Colonic mucosa (tissue), 4 donors: Measurements from ENCODE around the gene NANOGP8. TPM values are rescaled to one million over a fixed set of nuclear protein-coding genes. Genes with fewer than 3 reads are reported as not detected.

Experiments
- DNase-seq: peaks from one replicate; pipeline ENCODE4 v3.0.0-alpha.2; 2020
- H3K27ac ChIP-seq: fragments of 200-600 bp; one replicate; pipeline ENCODE4 v1.8.0; 2021
- H3K27me3 ChIP-seq: fragments of 200-600 bp; one replicate; pipeline ENCODE4 v1.8.0; 2021
- H3K36me3 ChIP-seq: fragments of 200-600 bp; one replicate; pipeline ENCODE4 v1.8.0; 2021
- H3K4me1 ChIP-seq: fragments of 200-600 bp; one replicate; pipeline ENCODE4 v1.8.0; 2021; ENCODE audit warnings: mild to moderate bottlenecking
- H3K4me3 ChIP-seq: fragments of 200-600 bp; one replicate; pipeline ENCODE4 v1.8.0; 2021
- H3K9ac ChIP-seq, 2 donors: one replicate each; pipeline ENCODE4 v1.7.0; 2013; ENCODE audit warnings: control low read depth in 2 of 2, low read depth in 2 of 2, low read length in 2 of 2
- H3K9me3 ChIP-seq: fragments of 200-600 bp; one replicate; pipeline ENCODE4 v1.8.0; 2021
- CTCF ChIP-seq: fragments of 200-600 bp; IDR thresholded peaks from one replicate; pipeline ENCODE4 v1.8.0; 2022; ENCODE audit warnings: antibody characterized with exemption, mild to moderate bottlenecking
- intact Hi-C: fragments of 100-400 bp; cut with DNase I; formaldehyde crosslinking; loops from one replicate; pipeline ENCODE4 v1.14.1; 2022
- total RNA-seq, 2 donors: library from RNA; stranded (reverse); fragmentation: NEBNext Ultra II Directional in 1 of 2; extraction: Animal tissue kit (Norgen Biotek cat#: 25700) in 1 of 2; gene quantifications; one replicate each; pipeline ENCODE4 v1.2.1, GENCODE V29; 2021
- donor health status: healthy.
- donor health status: DM: no; HTN: no; CAD: no.
- donor health status: DM: no; HTN: no; CAD: no.

NANOGP8 gene
- total RNA-seq, 2 donors from 2014 or later = not detected

- Histone ChIP-seq H3K9ac (no peak overlapping the region), H3K9me3 (no peaks in the 10 kb centered on the region), H3K4me3 (no peak overlapping the region), H3K27ac (no peak overlapping the region), H3K27me3 (no peaks in the 10 kb centered on the region), H3K4me1 (no peaks in the 10 kb centered on the region), H3K36me3 (no peaks in the 10 kb centered on the region)
- DNase-seq = no peak
- intact Hi-C loops = no loop called here
- no peak for TF ChIP-seq CTCF
These were observed 22.5 kb upstream of the NANOGP8 start for GRCh38 chr15:35107561-35107960.

GRCh38 chr15:35107122-35107521 lies 22.0 kb upstream of the NANOGP8 start:
- Histone ChIP-seq H3K27ac (no peak overlapping the region), H3K27me3 (no peaks in the 10 kb centered on the region), H3K9ac (no peak overlapping the region), H3K4me1 (no peaks in the 10 kb centered on the region), H3K4me3 (no peak overlapping the region), H3K9me3 (no peaks in the 10 kb centered on the region), H3K36me3 (no peaks in the 10 kb centered on the region)
- no peak for TF ChIP-seq CTCF
- no peak for DNase-seq
- intact Hi-C loops = no loop called here

- H3K9me3 ChIP-seq = no peaks in the 10 kb centered on the region
- H3K36me3 ChIP-seq = no peaks in the 10 kb centered on the region
- no peaks in the 10 kb centered on the region for H3K27me3 ChIP-seq
- intact Hi-C loops = no loop called here
- TF ChIP-seq CTCF = no peak
- H3K4me3 ChIP-seq = no peak overlapping the region
- no peaks in the 10 kb centered on the region for H3K4me1 ChIP-seq
- no peak for DNase-seq
- no peak overlapping the region for H3K9ac ChIP-seq
- H3K27ac ChIP-seq = no peak overlapping the region
These were observed 19.5 kb upstream of the NANOGP8 start for GRCh38 chr15:35104526-35105147.

- H3K4me3 ChIP-seq = no peak overlapping the region
These were observed 17.1 kb upstream of the NANOGP8 start for GRCh38 chr15:35102186-35102585.

GRCh38 chr15:35101335-35101734 lies 16.2 kb upstream of the NANOGP8 start:
- H3K4me3 ChIP-seq = no peak overlapping the region
- DNase-seq = no peak
- H3K27ac ChIP-seq = no peak overlapping the region
- H3K9ac ChIP-seq = no peak overlapping the region
- H3K4me1 ChIP-seq = no peaks in the 10 kb centered on the region
- intact Hi-C loops = no loop called here
- H3K27me3 ChIP-seq = no peaks in the 10 kb centered on the region
- no peak for TF ChIP-seq CTCF
- no peaks in the 10 kb centered on the region for H3K36me3 ChIP-seq
- H3K9me3 ChIP-seq = no peaks in the 10 kb centered on the region

More at GRCh38 chr15:35102186-35102585, 17.1 kb upstream of the NANOGP8 start:
- no peaks in the 10 kb centered on the region for H3K9me3 ChIP-seq
- H3K27ac ChIP-seq = no peak overlapping the region
- DNase-seq = no peak
- no peak for TF ChIP-seq CTCF
- H3K27me3 ChIP-seq = no peaks in the 10 kb centered on the region
- H3K9ac ChIP-seq = no peak overlapping the region
- no peaks in the 10 kb centered on the region for H3K36me3 ChIP-seq
- intact Hi-C loops = no loop called here
- H3K4me1 ChIP-seq = no peaks in the 10 kb centered on the region
